WTC11 (cell line): Measurements from ENCODE around the gene RABL6. TPM values are rescaled to one million over a fixed set of nuclear protein-coding genes. Genes with fewer than 3 reads are reported as not detected.

Experiments used
- ATAC-seq: fragments of 200-7000 bp; cut with Tn5 transposase; 2 replicates; pipeline ENCODE4 v1.10.0; 2021; ENCODE audit warnings: mild to moderate bottlenecking, moderate library complexity
- CTCF ChIA-PET: fragments of 300-600 bp; sonication (Branson Sonifier 250); formaldehyde crosslinking; loops from one replicate; lab custom pipeline; 2021; ENCODE audit warnings: antibody characterized with exemption; lab: Charles Lee
- POLR2A ChIA-PET: fragments of 350-600 bp; sonication (Branson Sonifier 250); formaldehyde crosslinking; loops from one replicate; lab custom pipeline; 2021; ENCODE audit warnings: antibody characterized with exemption; lab: Charles Lee
- DNase-seq: peaks from one replicate; pipeline ENCODE4 v3.0.0; 2021; ENCODE audit warnings: low spot score
- H3K27ac Mint-ChIP-seq: 2 replicates; pipeline ENCODE4 v1.8.0; 2021; ENCODE audit warnings: mixed read lengths
- H3K27me3 Mint-ChIP-seq: 2 replicates; pipeline ENCODE4 v1.8.0; 2021; ENCODE audit warnings: low read depth, mild to moderate bottlenecking, moderate library complexity, mixed read lengths
- H3K36me3 Mint-ChIP-seq: 2 replicates; pipeline ENCODE4 v1.8.0; 2021; ENCODE audit warnings: mixed read lengths
- H3K4me1 Mint-ChIP-seq: 2 replicates; pipeline ENCODE4 v1.8.0; 2022; ENCODE audit warnings: mixed read lengths
- H3K4me3 Mint-ChIP-seq: 2 replicates; pipeline ENCODE4 v1.8.0; 2021; ENCODE audit warnings: mild to moderate bottlenecking, moderate library complexity, mixed read lengths
- H3K9me3 Mint-ChIP-seq: 2 replicates; pipeline ENCODE4 v1.8.0; 2021; ENCODE audit warnings: mixed read lengths
- ATF1 ChIP-seq: sonication (generic); formaldehyde crosslinking; IDR thresholded peaks from 2 replicates; pipeline ENCODE4 v1.8.1; 2023; ENCODE audit warnings: mild to moderate bottlenecking, moderate library complexity, missing genetic modification reagents
- CREB1 ChIP-seq: sonication (generic); formaldehyde crosslinking; IDR thresholded peaks from 2 replicates; pipeline ENCODE4 v1.8.0; 2023; ENCODE audit warnings: mild to moderate bottlenecking, missing genetic modification reagents
- FOXP1 ChIP-seq: sonication (generic); formaldehyde crosslinking; IDR thresholded peaks from 2 replicates; pipeline ENCODE4 v1.8.0; 2022; ENCODE audit warnings: missing genetic modification reagents, mild to moderate bottlenecking, moderate library complexity, borderline replicate concordance
- IRF2 ChIP-seq: sonication (generic); formaldehyde crosslinking; IDR thresholded peaks from 2 replicates; pipeline ENCODE4 v1.8.0; 2022; ENCODE audit warnings: low read depth, missing genetic modification reagents, borderline replicate concordance
- NFYB ChIP-seq: sonication (generic); formaldehyde crosslinking; conservative IDR thresholded peaks from 2 replicates; pipeline ENCODE4 v1.8.0; 2022; ENCODE audit warnings: low read depth, missing genetic modification reagents
- SP1 ChIP-seq: sonication (generic); formaldehyde crosslinking; conservative IDR thresholded peaks from 2 replicates; pipeline ENCODE4 v1.8.1; 2022; ENCODE audit warnings: missing genetic modification reagents
- ZNF219 ChIP-seq: sonication (generic); formaldehyde crosslinking; IDR thresholded peaks from 2 replicates; pipeline ENCODE4 v1.8.0; 2023; ENCODE audit warnings: missing genetic modification reagents, mild to moderate bottlenecking, borderline replicate concordance
- ZNF416 ChIP-seq: fragments of 250-450 bp; sonication (Bioruptor Pico); IDR thresholded peaks from 2 replicates; pipeline ENCODE4 v1.9.0; 2021; ENCODE audit warnings: mild to moderate bottlenecking, inconsistent platforms
- ZNF671 ChIP-seq: fragments of 250-450 bp; sonication (Bioruptor Pico); IDR thresholded peaks from 2 replicates; pipeline ENCODE4 v1.8.0; 2021; ENCODE audit warnings: mild to moderate bottlenecking
- total RNA-seq: library from RNA; stranded (reverse); gene quantifications from 3 replicates; pipeline ENCODE4 v1.2.3, GENCODE V29; 2021
- TF ChIP-seq, protein P1 (sequence below): fragments of 250-450 bp; sonication (Bioruptor Pico); conservative IDR thresholded peaks from 2 replicates; pipeline ENCODE4 v1.9.0; 2021; ENCODE audit warnings: mild to moderate bottlenecking
- TF ChIP-seq, protein P2 (sequence below): sonication (generic); formaldehyde crosslinking; conservative IDR thresholded peaks from 2 replicates; pipeline ENCODE4 v1.8.1; 2023; ENCODE audit warnings: mild to moderate bottlenecking, low read depth, missing genetic modification reagents, moderate library complexity
- TF ChIP-seq, protein P3 (sequence below): sonication (generic); formaldehyde crosslinking; IDR thresholded peaks from 2 replicates; pipeline ENCODE4 v1.8.1; 2023; ENCODE audit warnings: mild to moderate bottlenecking, missing genetic modification reagents, moderate library complexity
- TF ChIP-seq, protein P4 (sequence below): fragments of 250-450 bp; sonication (Bioruptor Pico); IDR thresholded peaks from 2 replicates; pipeline ENCODE4 v2.1.2; 2022; ENCODE audit warnings: mild to moderate bottlenecking, moderate library complexity
- TF ChIP-seq, protein P5 (sequence below): sonication (generic); formaldehyde crosslinking; IDR thresholded peaks from 2 replicates; pipeline ENCODE4 v1.8.1; 2022; ENCODE audit warnings: missing genetic modification reagents, borderline replicate concordance

The RABL6 gene
- total RNA-seq, 1 experiment from 2014 or later = 171 TPM

DNA sequence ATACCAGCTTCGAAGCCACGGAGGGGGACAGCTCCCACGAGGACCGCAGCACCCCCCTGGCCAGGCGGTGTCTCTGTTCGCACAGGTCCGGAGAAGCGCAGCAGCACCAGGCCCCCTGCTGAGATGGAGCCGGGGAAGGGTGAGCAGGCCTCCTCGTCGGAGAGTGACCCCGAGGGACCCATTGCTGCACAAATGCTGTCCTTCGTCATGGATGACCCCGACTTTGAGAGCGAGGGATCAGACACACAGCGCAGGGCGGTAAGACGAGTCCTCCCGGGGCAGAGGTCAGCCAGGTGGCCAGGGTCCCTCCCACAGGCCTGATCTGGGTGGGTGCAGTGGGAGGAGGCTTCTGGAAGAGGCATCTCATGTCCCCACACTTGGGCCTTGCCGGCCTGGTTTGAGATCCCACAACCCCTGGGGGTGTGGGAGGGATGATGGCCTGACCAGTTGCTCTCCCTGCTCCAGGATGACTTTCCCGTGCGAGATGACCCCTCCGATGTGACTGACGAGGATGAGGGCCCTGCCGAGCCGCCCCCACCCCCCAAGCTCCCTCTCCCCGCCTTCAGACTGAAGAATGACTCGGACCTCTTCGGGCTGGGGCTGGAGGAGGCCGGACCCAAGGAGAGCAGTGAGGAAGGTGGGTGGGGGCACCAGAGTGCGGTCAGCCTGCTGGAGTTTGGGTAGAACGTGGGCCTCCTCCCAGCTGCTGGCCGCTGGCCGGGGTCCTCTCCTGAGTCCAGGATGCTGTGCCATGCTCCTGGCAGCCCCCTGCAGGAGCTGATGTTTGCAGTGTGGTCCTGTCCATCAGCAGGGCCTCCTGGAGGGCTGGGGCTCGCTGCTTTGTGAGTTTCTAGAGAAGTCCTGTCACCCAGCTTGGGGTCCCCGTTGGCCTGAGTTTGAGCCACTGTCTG lies 31.7 kb downstream of the RABL6 start:
- peaks cover 23% of the 10 kb centered on the region for H3K4me1 Mint-ChIP-seq
- ATAC-seq (no peak), DNase-seq (no peak)
- H3K9me3 Mint-ChIP-seq = no peaks in the 10 kb centered on the region
- no peaks in the 10 kb centered on the region for H3K27me3 Mint-ChIP-seq
- TF ChIP-seq ZNF219 = no peak
- CTCF ChIA-PET = interaction anchor here (0.7 to 5.9 kb wide), 6 partner anchors 10 to 196 kb away, joined by 3 to 64 read pairs (median 4); no protein-coding TSS in a partner anchor
- H3K36me3 Mint-ChIP-seq = no peaks in the 10 kb centered on the region
- no peak overlapping the region for H3K27ac Mint-ChIP-seq
- POLR2A ChIA-PET = interaction anchor here (1.3 to 1.6 kb wide), 2 partner anchors 19 to 32 kb away, joined by 3 read pairs; no protein-coding TSS in a partner anchor
- no peak overlapping the region for H3K4me3 Mint-ChIP-seq

DNA sequence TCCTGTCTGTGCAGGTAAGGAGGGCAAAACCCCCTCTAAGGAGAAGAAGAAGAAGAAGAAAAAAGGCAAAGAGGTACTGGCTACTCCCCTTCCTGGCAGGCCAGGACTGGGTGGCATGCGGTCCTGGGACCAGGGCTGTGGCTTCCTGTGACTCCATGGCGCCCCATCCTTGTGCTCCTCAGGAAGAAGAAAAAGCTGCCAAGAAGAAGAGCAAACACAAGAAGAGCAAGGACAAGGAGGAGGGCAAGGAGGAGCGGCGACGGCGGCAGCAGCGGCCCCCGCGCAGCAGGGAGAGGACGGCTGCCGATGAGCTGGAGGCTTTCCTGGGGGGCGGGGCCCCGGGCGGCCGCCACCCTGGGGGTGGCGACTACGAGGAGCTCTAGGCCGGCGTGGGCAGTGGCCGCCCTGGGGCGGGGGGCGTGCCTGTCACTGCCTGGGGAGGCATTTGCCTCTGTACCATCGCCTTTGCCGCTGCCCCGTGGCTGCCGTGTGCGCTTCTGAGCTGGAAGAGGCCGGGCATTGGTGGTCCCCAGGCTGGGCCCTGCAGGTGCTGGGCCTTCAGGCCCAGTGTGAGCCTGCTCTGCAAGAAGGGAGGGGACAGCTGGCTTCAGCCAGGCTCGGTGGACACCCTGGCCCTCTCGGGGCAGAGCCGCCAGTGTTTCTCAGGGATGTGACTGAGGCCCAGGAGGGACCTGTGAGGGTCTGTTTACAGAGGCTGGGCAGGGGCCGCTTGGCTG lies 32.6 kb downstream of the RABL6 start:
- ATAC-seq (no peak), DNase-seq (no peak)
- POLR2A ChIA-PET = interaction anchor here (1.3 to 1.7 kb wide), 4 partner anchors 19 to 40 kb away, joined by 3 read pairs; no protein-coding TSS in a partner anchor
- no peak overlapping the region for H3K27ac Mint-ChIP-seq
- H3K36me3 Mint-ChIP-seq = no peaks in the 10 kb centered on the region
- CTCF ChIA-PET = interaction anchor here (0.6 to 5.9 kb wide), 5 partner anchors 18 to 195 kb away, joined by 3 to 64 read pairs (median 4); no protein-coding TSS in a partner anchor
- no peak overlapping the region for H3K4me3 Mint-ChIP-seq
- no peaks in the 10 kb centered on the region for H3K27me3 Mint-ChIP-seq
- peaks cover 23% of the 10 kb centered on the region for H3K4me1 Mint-ChIP-seq
- TF ChIP-seq ZNF671 (CRISPR knock-in tag) (no peak), ATF1 (CRISPR knock-in tag) (no peak), SP1 (CRISPR knock-in tag) (no peak), FOXP1 (no peak), IRF2 (CRISPR knock-in tag) (no peak), ZNF219 (no peak), NFYB (CRISPR knock-in tag) (no peak), CREB1 (CRISPR knock-in tag) (no peak), ZNF416 (no peak)
- TF ChIP-seq, protein P1, sequence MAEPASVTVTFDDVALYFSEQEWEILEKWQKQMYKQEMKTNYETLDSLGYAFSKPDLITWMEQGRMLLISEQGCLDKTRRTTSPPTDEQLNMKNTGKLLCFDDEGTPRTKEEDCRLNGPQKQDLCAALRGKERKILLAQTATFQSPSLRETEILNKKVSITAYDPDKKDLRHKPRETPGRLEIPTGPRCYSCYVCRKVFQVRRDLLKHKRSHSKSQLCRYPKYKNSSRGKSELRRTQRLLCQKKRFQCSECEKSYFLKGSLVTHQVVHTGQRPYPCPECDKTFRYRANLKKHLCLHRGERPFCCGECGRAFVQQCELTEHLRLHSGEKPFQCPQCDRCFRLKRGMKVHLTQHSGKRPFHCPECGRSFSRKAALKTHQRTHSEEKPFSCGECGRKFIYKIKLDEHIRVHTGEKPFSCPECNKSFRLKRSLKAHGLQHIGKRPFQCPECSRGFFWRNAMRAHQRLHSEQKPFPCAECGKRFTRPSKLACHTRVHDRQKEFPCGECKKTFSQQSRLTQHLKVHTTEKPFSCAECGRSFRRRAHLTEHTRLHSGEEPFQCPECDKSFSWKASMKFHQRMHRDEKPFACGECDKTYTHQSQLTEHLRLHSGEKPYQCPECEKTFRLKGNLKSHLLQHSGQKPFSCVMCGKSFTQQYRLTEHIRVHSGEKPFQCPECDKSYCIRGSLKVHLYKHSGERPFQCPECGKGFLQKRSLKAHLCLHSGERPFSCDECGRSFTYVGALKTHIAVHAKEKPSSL = no peak
- TF ChIP-seq, protein P2, sequence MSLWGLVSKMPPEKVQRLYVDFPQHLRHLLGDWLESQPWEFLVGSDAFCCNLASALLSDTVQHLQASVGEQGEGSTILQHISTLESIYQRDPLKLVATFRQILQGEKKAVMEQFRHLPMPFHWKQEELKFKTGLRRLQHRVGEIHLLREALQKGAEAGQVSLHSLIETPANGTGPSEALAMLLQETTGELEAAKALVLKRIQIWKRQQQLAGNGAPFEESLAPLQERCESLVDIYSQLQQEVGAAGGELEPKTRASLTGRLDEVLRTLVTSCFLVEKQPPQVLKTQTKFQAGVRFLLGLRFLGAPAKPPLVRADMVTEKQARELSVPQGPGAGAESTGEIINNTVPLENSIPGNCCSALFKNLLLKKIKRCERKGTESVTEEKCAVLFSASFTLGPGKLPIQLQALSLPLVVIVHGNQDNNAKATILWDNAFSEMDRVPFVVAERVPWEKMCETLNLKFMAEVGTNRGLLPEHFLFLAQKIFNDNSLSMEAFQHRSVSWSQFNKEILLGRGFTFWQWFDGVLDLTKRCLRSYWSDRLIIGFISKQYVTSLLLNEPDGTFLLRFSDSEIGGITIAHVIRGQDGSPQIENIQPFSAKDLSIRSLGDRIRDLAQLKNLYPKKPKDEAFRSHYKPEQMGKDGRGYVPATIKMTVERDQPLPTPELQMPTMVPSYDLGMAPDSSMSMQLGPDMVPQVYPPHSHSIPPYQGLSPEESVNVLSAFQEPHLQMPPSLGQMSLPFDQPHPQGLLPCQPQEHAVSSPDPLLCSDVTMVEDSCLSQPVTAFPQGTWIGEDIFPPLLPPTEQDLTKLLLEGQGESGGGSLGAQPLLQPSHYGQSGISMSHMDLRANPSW (CRISPR knock-in tag) = no peak
- TF ChIP-seq, protein P3, sequence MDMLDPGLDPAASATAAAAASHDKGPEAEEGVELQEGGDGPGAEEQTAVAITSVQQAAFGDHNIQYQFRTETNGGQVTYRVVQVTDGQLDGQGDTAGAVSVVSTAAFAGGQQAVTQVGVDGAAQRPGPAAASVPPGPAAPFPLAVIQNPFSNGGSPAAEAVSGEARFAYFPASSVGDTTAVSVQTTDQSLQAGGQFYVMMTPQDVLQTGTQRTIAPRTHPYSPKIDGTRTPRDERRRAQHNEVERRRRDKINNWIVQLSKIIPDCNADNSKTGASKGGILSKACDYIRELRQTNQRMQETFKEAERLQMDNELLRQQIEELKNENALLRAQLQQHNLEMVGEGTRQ = no peak
- TF ChIP-seq, protein P4, sequence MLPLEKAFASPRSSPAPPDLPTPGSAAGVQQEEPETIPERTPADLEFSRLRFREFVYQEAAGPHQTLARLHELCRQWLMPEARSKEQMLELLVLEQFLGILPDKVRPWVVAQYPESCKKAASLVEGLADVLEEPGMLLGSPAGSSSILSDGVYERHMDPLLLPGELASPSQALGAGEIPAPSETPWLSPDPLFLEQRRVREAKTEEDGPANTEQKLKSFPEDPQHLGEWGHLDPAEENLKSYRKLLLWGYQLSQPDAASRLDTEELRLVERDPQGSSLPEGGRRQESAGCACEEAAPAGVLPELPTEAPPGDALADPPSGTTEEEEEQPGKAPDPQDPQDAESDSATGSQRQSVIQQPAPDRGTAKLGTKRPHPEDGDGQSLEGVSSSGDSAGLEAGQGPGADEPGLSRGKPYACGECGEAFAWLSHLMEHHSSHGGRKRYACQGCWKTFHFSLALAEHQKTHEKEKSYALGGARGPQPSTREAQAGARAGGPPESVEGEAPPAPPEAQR = no peak
- TF ChIP-seq, protein P5, sequence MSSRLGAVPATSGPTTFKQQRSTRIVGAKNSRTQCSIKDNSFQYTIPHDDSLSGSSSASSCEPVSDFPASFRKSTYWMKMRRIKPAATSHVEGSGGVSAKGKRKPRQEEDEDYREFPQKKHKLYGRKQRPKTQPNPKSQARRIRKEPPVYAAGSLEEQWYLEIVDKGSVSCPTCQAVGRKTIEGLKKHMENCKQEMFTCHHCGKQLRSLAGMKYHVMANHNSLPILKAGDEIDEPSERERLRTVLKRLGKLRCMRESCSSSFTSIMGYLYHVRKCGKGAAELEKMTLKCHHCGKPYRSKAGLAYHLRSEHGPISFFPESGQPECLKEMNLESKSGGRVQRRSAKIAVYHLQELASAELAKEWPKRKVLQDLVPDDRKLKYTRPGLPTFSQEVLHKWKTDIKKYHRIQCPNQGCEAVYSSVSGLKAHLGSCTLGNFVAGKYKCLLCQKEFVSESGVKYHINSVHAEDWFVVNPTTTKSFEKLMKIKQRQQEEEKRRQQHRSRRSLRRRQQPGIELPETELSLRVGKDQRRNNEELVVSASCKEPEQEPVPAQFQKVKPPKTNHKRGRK (CRISPR knock-in tag) = no peak
- H3K9me3 Mint-ChIP-seq = no peaks in the 10 kb centered on the region
